Measurements from ENCODE around the gene SMO. TPM values are rescaled to one million over a fixed set of nuclear protein-coding genes. Genes with fewer than 3 reads are reported as not detected.

SMO gene
- total and polyA plus RNA-seq, 2 donors (not counting 1 experiment from before 2014, with no cell fraction given): 4.5 to 12.6 TPM

- H3K4me2 ChIP-seq (ENCODE audit: extremely low read depth, insufficient read depth, low read length): no peak overlapping the region
- H3K9ac ChIP-seq (ENCODE audit: insufficient read depth, low read length): no peak overlapping the region
- H3K36me3 ChIP-seq (ENCODE audit: control insufficient read depth, insufficient read depth, low read length): no peaks in the 10 kb centered on the region
- H2AFZ ChIP-seq (ENCODE audit: low read length): no peak overlapping the region
- no peak for TF ChIP-seq CTCF (conservative IDR thresholded peaks at IDR 0.05 in 1 of 2, IDR thresholded peaks at IDR 0.05 in 1 of 2; ENCODE audit: low read depth in 1 of 2, low read length in 2 of 2)
- no peak for TF ChIP-seq EZH2 (IDR thresholded peaks at IDR 0.05; ENCODE audit: low read length, missing control alignments)
- no peaks in the 10 kb centered on the region for H3K79me2 ChIP-seq (ENCODE audit: control insufficient read depth, insufficient read depth, low read length)
- no peak overlapping the region for H3K4me3 ChIP-seq (replicated peaks in 1 of 4; ENCODE audit: control extremely low read depth in 1 of 4, insufficient read depth in 1 of 4, low read depth in 3 of 4, low read length in 4 of 4)
- no peaks in the 10 kb centered on the region for H3K4me1 ChIP-seq (ENCODE audit: control insufficient read depth, extremely low read depth, insufficient read depth, low read length)
- no peak for DNase-seq (ENCODE audit: low read depth in 2 of 2)
- H3K27me3 ChIP-seq (ENCODE audit: control insufficient read depth, insufficient read depth, low read length): peaks cover 21% of the 10 kb centered on the region
- H4K20me1 ChIP-seq (ENCODE audit: control insufficient read depth, extremely low read depth, insufficient read depth, low read length): no peaks in the 10 kb centered on the region
- no peak overlapping the region for H3K27ac ChIP-seq (ENCODE audit: insufficient read depth, low read length)
- H3K9me3 ChIP-seq (ENCODE audit: control insufficient read depth, insufficient read depth, low read depth, low read length): no peaks in the 10 kb centered on the region
Observed at GRCh38 chr7:129149511-129149910, 38.9 kb upstream of the SMO start.

GRCh38 chr7:129150199-129150996 is 38.0 kb upstream of the SMO start:
- H3K27ac ChIP-seq (ENCODE audit: insufficient read depth, low read length): no peak overlapping the region
- H3K4me1 ChIP-seq (ENCODE audit: control insufficient read depth, extremely low read depth, insufficient read depth, low read length): no peaks in the 10 kb centered on the region
- H3K4me2 ChIP-seq (ENCODE audit: extremely low read depth, insufficient read depth, low read length): no peak overlapping the region
- H3K9me3 ChIP-seq (ENCODE audit: control insufficient read depth, insufficient read depth, low read depth, low read length): no peaks in the 10 kb centered on the region
- TF ChIP-seq EZH2 (IDR thresholded peaks at IDR 0.05; ENCODE audit: low read length, missing control alignments): no peak
- no peak for TF ChIP-seq CTCF (conservative IDR thresholded peaks at IDR 0.05 in 1 of 2, IDR thresholded peaks at IDR 0.05 in 1 of 2; ENCODE audit: low read depth in 1 of 2, low read length in 2 of 2)
- H3K36me3 ChIP-seq (ENCODE audit: control insufficient read depth, insufficient read depth, low read length): no peaks in the 10 kb centered on the region
- no peak overlapping the region for H3K4me3 ChIP-seq (replicated peaks in 1 of 4; ENCODE audit: control extremely low read depth in 1 of 4, insufficient read depth in 1 of 4, low read depth in 3 of 4, low read length in 4 of 4)
- H4K20me1 ChIP-seq (ENCODE audit: control insufficient read depth, extremely low read depth, insufficient read depth, low read length): no peaks in the 10 kb centered on the region
- DNase-seq (ENCODE audit: low read depth in 2 of 2): no peak
- H3K79me2 ChIP-seq (ENCODE audit: control insufficient read depth, insufficient read depth, low read length): no peaks in the 10 kb centered on the region
- peaks cover 21% of the 10 kb centered on the region for H3K27me3 ChIP-seq (ENCODE audit: control insufficient read depth, insufficient read depth, low read length)
- no peak overlapping the region for H3K9ac ChIP-seq (ENCODE audit: insufficient read depth, low read length)
- no peak overlapping the region for H2AFZ ChIP-seq (ENCODE audit: low read length)

GRCh38 chr7:129157651-129158050 is 30.8 kb upstream of the SMO start:
- Histone ChIP-seq H2AFZ (ENCODE audit: low read length) (no peak overlapping the region), H3K9ac (ENCODE audit: insufficient read depth, low read length) (no peak overlapping the region), H3K27me3 (ENCODE audit: control insufficient read depth, insufficient read depth, low read length) (no peaks in the 10 kb centered on the region), H3K79me2 (ENCODE audit: control insufficient read depth, insufficient read depth, low read length) (no peaks in the 10 kb centered on the region), H4K20me1 (ENCODE audit: control insufficient read depth, extremely low read depth, insufficient read depth, low read length) (no peaks in the 10 kb centered on the region), H3K4me3 (replicated peaks in 1 of 4; ENCODE audit: control extremely low read depth in 1 of 4, insufficient read depth in 1 of 4, low read depth in 3 of 4, low read length in 4 of 4) (no peak overlapping the region), H3K27ac (ENCODE audit: insufficient read depth, low read length) (no peak overlapping the region), H3K9me3 (ENCODE audit: control insufficient read depth, insufficient read depth, low read depth, low read length) (no peaks in the 10 kb centered on the region), H3K4me2 (ENCODE audit: extremely low read depth, insufficient read depth, low read length) (no peak overlapping the region), H3K4me1 (ENCODE audit: control insufficient read depth, extremely low read depth, insufficient read depth, low read length) (no peaks in the 10 kb centered on the region), H3K36me3 (ENCODE audit: control insufficient read depth, insufficient read depth, low read length) (no peaks in the 10 kb centered on the region)
- DNase-seq (ENCODE audit: low read depth in 2 of 2): no peak
- no peak for TF ChIP-seq EZH2 (IDR thresholded peaks at IDR 0.05; ENCODE audit: low read length, missing control alignments)
- no peak for TF ChIP-seq CTCF (conservative IDR thresholded peaks at IDR 0.05 in 1 of 2, IDR thresholded peaks at IDR 0.05 in 1 of 2; ENCODE audit: low read depth in 1 of 2, low read length in 2 of 2)

All from fibroblast of lung (primary cell).